GM19023 (cell line): ENCODE data around the gene SLC39A9.

Experiments
- ATAC-seq: cut with Tn5 transposase; IDR thresholded peaks from one replicate; pipeline ENCODE4 v1.9.1; 2021; ENCODE audit warnings: mild to moderate bottlenecking, moderate library complexity; ENCODE audit not compliant: unreplicated experiment

Gene SLC39A9

GRCh38 chr14:69398053-69398817 lies at the start of gene SLC39A9, which contains the start of gene ERH:
Gene SLC39A9 (plus strand): TSS chr14:69398692. CDS start chr14:69399370, 678 bp downstream.
Gene ERH (minus strand): TSS chr14:69398299. CDS start chr14:69398233, 66 bp downstream.
- peak; percentile 87 for ATAC-seq

GRCh38 chr14:69349091-69349777 lies 49.3 kb upstream of the SLC39A9 start:
- ATAC-seq, result no peak

- no peak for ATAC-seq
Observed at GRCh38 chr14:69350892-69351291, 47.6 kb upstream of the SLC39A9 start.

- no peak for ATAC-seq
Observed at GRCh38 chr14:69351385-69351784, 47.1 kb upstream of the SLC39A9 start.

- ATAC-seq, result no peak
Observed at GRCh38 chr14:69351911-69352310, 46.6 kb upstream of the SLC39A9 start.

- no peak for ATAC-seq
Observed at GRCh38 chr14:69353168-69353567, 45.3 kb upstream of the SLC39A9 start.

GRCh38 chr14:69354383-69355153 lies 43.9 kb upstream of the SLC39A9 start:
- ATAC-seq, result peak; percentile 90

GRCh38 chr14:69355154-69355597 lies 43.3 kb upstream of the SLC39A9 start:
- no peak for ATAC-seq

- ATAC-seq, result no peak
Observed at GRCh38 chr14:69355607-69356281, 42.7 kb upstream of the SLC39A9 start.

GRCh38 chr14:69356903-69357543 lies 41.5 kb upstream of the SLC39A9 start:
- no peak for ATAC-seq

- no peak for ATAC-seq
Observed at GRCh38 chr14:69357544-69358200, 40.8 kb upstream of the SLC39A9 start.

- ATAC-seq, result no peak
Observed at GRCh38 chr14:69358233-69358963, 40.1 kb upstream of the SLC39A9 start.

- ATAC-seq, result no peak
Observed at GRCh38 chr14:69358966-69359365, 39.5 kb upstream of the SLC39A9 start.

GRCh38 chr14:69360438-69361108 lies 37.9 kb upstream of the SLC39A9 start:
- peak; percentile 53 for ATAC-seq

GRCh38 chr14:69363055-69363454 lies 35.4 kb upstream of the SLC39A9 start:
- ATAC-seq, result no peak

- ATAC-seq, result no peak
Observed at GRCh38 chr14:69363964-69364363, 34.5 kb upstream of the SLC39A9 start.

GRCh38 chr14:69364378-69364777 lies 34.1 kb upstream of the SLC39A9 start:
- no peak for ATAC-seq

GRCh38 chr14:69366069-69366468 lies 32.4 kb upstream of the SLC39A9 start:
- no peak for ATAC-seq

GRCh38 chr14:69366761-69367160 lies 31.7 kb upstream of the SLC39A9 start:
- ATAC-seq, result no peak
